Fibroblast of lung (primary cell): Measurements from ENCODE around the gene EML4. TPM values are rescaled to one million over a fixed set of nuclear protein-coding genes. Genes with fewer than 3 reads are reported as not detected.
A peak's percentile ranks its signal among the peaks of the same experiment; 100 is the strongest.

Experiments
- DNase-seq, 2 donors: peaks; one replicate each; pipeline versions ENCODE4 v3.0.0 to v3.0.0-alpha.2; 2010; ENCODE audit warnings: low read depth in 2 of 2
- H2AFZ ChIP-seq: 2 replicates; pipeline ENCODE4 v1.5.1; 2012; ENCODE audit warnings: low read length, control low read depth, inconsistent platforms
- H3K27ac ChIP-seq: 2 replicates; pipeline ENCODE4 v1.5.1; 2011; ENCODE audit warnings: low read length, control low read depth; ENCODE audit not compliant: insufficient read depth
- H3K27me3 ChIP-seq: 2 replicates; pipeline ENCODE4 v1.5.1; 2011; ENCODE audit warnings: mild to moderate bottlenecking, low read length; ENCODE audit not compliant: control insufficient read depth, insufficient read depth
- H3K36me3 ChIP-seq: 2 replicates; pipeline ENCODE4 v1.5.1; 2011; ENCODE audit warnings: low read length; ENCODE audit not compliant: control insufficient read depth, insufficient read depth
- H3K4me1 ChIP-seq: 2 replicates; pipeline ENCODE4 v1.5.1; 2011; ENCODE audit warnings: low read length; ENCODE audit not compliant: control insufficient read depth, insufficient read depth; ENCODE audit errors: extremely low read depth
- H3K4me2 ChIP-seq: 2 replicates; pipeline ENCODE4 v1.5.1; 2011; ENCODE audit warnings: low read length, control low read depth; ENCODE audit not compliant: insufficient read depth; ENCODE audit errors: extremely low read depth
- H3K4me3 ChIP-seq, 4 experiments: fragments of 200-600 bp in 1 of 4; sonication (generic) in 1 of 4; replicated peaks in 1 of 4; 2 replicates each; pipeline ENCODE4 v1.5.1; 2011 to 2016; ENCODE audit warnings: low read length in 4 of 4, low read depth in 3 of 4, mild to moderate bottlenecking in 3 of 4, control low read depth in 2 of 4, inconsistent platforms in 1 of 4, mixed read lengths in 1 of 4; ENCODE audit not compliant: insufficient read depth in 1 of 4; ENCODE audit errors: control extremely low read depth in 1 of 4
- H3K79me2 ChIP-seq: 2 replicates; pipeline ENCODE4 v1.5.1; 2012; ENCODE audit warnings: mild to moderate bottlenecking, low read length, inconsistent platforms; ENCODE audit not compliant: control insufficient read depth, insufficient read depth
- H3K9ac ChIP-seq: 2 replicates; pipeline ENCODE4 v1.5.1; 2011; ENCODE audit warnings: mild to moderate bottlenecking, low read length, control low read depth; ENCODE audit not compliant: insufficient read depth
- H3K9me3 ChIP-seq: 2 replicates; pipeline ENCODE4 v1.5.1; 2012; ENCODE audit warnings: low read depth, low read length; ENCODE audit not compliant: control insufficient read depth, insufficient read depth
- H4K20me1 ChIP-seq: 2 replicates; pipeline ENCODE4 v1.5.1; 2011; ENCODE audit warnings: low read length; ENCODE audit not compliant: control insufficient read depth, insufficient read depth; ENCODE audit errors: extremely low read depth
- CTCF ChIP-seq, 2 donors: IDR thresholded peaks in 1 of 2; conservative IDR thresholded peaks in 1 of 2; 1 replicate in 1 of 2; 2 replicates in 1 of 2; pipeline ENCODE4 v1.5.1; 2011 to 2012; ENCODE audit warnings: low read length in 2 of 2, control low read depth in 1 of 2, inconsistent platforms in 1 of 2, low read depth in 1 of 2, mild to moderate bottlenecking in 1 of 2
- EZH2 ChIP-seq: IDR thresholded peaks from 2 replicates; pipeline ENCODE4 v1.5.1; 2012; ENCODE audit warnings: low read length, control low read depth, mild to moderate bottlenecking; ENCODE audit errors: missing control alignments
- polyA minus RNA-seq: library from RNA; depleted of rRNA, polyadenylated mRNA; stranded (reverse); fragments of >200 nt; gene quantifications from 2 replicates; pipeline ENCODE4 v1.2.3, GENCODE V29; 2011; ENCODE audit warnings: low replicate concordance
- polyA plus RNA-seq, 2 donors: library from polyadenylated mRNA; depleted of rRNA in 1 of 2; stranded (reverse) in 1 of 2; unstranded in 1 of 2; fragments of >200 nt; gene quantifications; 2 replicates each; pipeline ENCODE4 v1.2.1, GENCODE V29; 2011 to 2012; ENCODE audit warnings: missing spikeins in 1 of 2
- total RNA-seq: library from RNA; depleted of rRNA; stranded (reverse); fragments of >200 nt; gene quantifications from 2 replicates; pipeline ENCODE4 v1.2.1, GENCODE V29; 2014

EML4 gene
- total RNA-seq (30.8 and 49.5 TPM in 2 replicates), polyA plus RNA-seq (62.7 and 65.4 TPM in 2 replicates), polyA minus RNA-seq (26.4 and 35.9 TPM in 2 replicates)
- polyA plus RNA-seq (2012) = 32.0 and 34.4 TPM in 2 replicates

GRCh38 chr2:42169100-42169873, at the start of gene EML4:
TSS of gene EML4 (plus strand) at chr2:42169353. CDS start at chr2:42169612, 259 bp downstream.
- TF ChIP-seq EZH2 (no peak), CTCF (conservative IDR thresholded peaks at IDR 0.05 in 1 of 2, IDR thresholded peaks at IDR 0.05 in 1 of 2; ENCODE audit: low read depth in 1 of 2, low read length in 2 of 2) (no peak)
- Histone ChIP-seq H3K4me2 (peak within 1 kb of the TSS; percentile 80), H3K36me3 (no peaks in the 10 kb centered on the region), H3K9ac (peak within 1 kb of the TSS; percentile 95), H4K20me1 (no peaks in the 10 kb centered on the region), H3K27me3 (no peaks in the 10 kb centered on the region), H3K79me2 (peaks cover 48% of the 10 kb centered on the region), H3K4me1 (peaks cover 7% of the 10 kb centered on the region), H2AFZ (peak within 1 kb of the TSS; percentile 82), H3K9me3 (no peaks in the 10 kb centered on the region), H3K4me3 (peak within 1 kb of the TSS; percentile 71 to 93 (median 90)), H3K27ac (peak within 1 kb of the TSS; percentile 94)
- peak; percentile 80 to 90 for DNase-seq

DNA sequence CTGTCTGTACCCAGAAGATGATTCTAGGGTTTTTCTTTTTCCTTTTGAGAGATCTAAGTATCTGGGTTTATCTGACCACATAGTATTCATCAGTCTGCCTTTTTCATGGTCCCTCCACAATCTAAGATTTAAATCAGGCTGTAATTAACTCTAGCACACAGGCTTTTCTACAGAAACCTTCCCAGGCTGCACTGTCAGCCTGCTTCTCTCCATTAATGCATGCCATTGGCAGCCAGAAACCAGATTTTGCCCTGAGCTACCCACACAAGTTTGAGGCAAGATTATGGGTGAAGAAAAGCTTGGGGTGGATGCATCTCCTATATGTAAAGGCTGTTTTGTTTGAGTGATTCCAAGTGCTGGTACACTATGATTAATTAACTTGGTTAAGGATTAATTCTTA, 45.7 kb upstream of the EML4 start:
- Histone ChIP-seq H3K4me2 (no peak overlapping the region), H3K4me3 (no peak overlapping the region), H2AFZ (no peak overlapping the region), H3K36me3 (no peaks in the 10 kb centered on the region), H3K9ac (no peak overlapping the region), H3K79me2 (no peaks in the 10 kb centered on the region), H3K27me3 (no peaks in the 10 kb centered on the region), H4K20me1 (no peaks in the 10 kb centered on the region), H3K27ac (no peak overlapping the region), H3K4me1 (peaks cover 18% of the 10 kb centered on the region), H3K9me3 (no peaks in the 10 kb centered on the region)
- TF ChIP-seq CTCF (conservative IDR thresholded peaks at IDR 0.05 in 1 of 2, IDR thresholded peaks at IDR 0.05 in 1 of 2; ENCODE audit: low read depth in 1 of 2, low read length in 2 of 2) (no peak), EZH2 (no peak)
- DNase-seq = peak in 1 of 2 donors; percentile 21

DNA sequence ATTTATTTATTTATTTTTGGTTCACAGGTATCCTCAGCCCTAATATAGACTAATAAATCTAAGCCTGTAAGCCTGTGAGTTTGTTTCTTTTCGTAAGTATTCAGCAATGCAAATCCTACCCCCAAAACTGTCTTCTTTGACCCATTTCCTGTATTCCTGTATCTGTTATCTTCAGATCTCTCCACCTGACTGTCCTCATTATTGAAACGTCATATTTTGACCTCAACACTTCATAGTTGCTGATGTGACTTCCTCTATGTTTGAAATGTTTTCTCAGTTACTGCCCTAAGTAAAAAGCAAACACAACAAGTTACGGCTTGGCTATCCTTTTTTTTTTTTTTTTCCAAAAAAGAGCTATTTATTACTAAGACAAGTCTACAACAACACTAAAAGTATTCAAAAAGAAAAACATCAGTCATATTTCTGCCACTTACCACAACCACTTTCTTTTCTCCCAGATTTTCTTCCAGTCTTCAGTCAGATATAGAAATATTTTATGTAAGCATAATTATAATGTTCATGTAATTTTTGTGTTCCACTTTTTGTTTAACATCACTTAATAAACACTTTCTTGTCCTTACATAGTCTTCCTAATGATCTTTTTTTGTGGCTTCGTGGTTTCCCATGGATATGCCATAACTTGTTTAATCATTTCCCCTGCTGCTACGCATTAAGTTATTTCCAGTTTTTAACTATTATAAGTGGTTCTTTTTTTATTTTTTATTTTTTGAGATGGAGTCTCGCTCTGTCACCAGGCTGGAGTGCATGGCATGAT, 45.0 kb upstream of the EML4 start:
- no peak overlapping the region for H3K4me2 ChIP-seq
- no peak overlapping the region for H2AFZ ChIP-seq
- no peaks in the 10 kb centered on the region for H4K20me1 ChIP-seq
- H3K79me2 ChIP-seq = no peaks in the 10 kb centered on the region
- no peak overlapping the region for H3K4me3 ChIP-seq
- H3K9ac ChIP-seq = no peak overlapping the region
- no peaks in the 10 kb centered on the region for H3K27me3 ChIP-seq
- peak in 1 of 2 donors; percentile 39 for DNase-seq
- H3K4me1 ChIP-seq = peaks cover 17% of the 10 kb centered on the region
- no peaks in the 10 kb centered on the region for H3K9me3 ChIP-seq
- H3K27ac ChIP-seq = no peak overlapping the region
- H3K36me3 ChIP-seq = no peaks in the 10 kb centered on the region
- no peak for TF ChIP-seq EZH2
